Mammary epithelial cell (primary cell): ENCODE results near the gene PRKN.

ENCODE experiments used
- EZH2 ChIP-seq: IDR thresholded peaks from 2 replicates; pipeline ENCODE4 v1.6.1; 2012; ENCODE audit warnings: low read length, inconsistent platforms, borderline replicate concordance
- TF ChIP-seq, protein P1 (sequence below), 2 donors: IDR thresholded peaks in 1 of 2; conservative IDR thresholded peaks in 1 of 2; 2 replicates each; pipeline ENCODE4 v1.5.1; 2011 to 2012; ENCODE audit warnings: inconsistent platforms in 2 of 2, low read length in 2 of 2, mild to moderate bottlenecking in 2 of 2, control low read depth in 1 of 2, low read depth in 1 of 2; ENCODE audit not compliant: insufficient read depth in 1 of 2; ENCODE audit errors: extremely low read depth in 1 of 2

DNA sequence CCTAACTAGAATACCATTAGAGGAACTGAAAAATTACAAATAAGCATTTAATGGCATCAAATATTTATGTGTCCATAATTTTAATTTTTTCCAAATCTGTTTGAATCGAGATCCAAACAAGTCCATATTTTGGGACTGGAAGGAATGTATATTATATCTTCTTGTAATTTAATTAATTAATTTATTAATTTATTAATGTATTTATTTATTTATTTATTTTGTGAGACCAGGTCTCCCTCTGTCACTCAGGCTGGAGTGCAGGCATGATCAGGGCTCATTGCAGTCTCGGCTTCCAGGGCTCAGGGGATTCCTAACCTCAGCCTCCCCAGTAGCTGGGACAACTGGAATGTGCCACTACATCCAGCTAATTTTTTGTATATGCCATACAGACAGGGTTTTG lies 453.6 kb downstream of the PRKN start:
- TF ChIP-seq, protein P1, sequence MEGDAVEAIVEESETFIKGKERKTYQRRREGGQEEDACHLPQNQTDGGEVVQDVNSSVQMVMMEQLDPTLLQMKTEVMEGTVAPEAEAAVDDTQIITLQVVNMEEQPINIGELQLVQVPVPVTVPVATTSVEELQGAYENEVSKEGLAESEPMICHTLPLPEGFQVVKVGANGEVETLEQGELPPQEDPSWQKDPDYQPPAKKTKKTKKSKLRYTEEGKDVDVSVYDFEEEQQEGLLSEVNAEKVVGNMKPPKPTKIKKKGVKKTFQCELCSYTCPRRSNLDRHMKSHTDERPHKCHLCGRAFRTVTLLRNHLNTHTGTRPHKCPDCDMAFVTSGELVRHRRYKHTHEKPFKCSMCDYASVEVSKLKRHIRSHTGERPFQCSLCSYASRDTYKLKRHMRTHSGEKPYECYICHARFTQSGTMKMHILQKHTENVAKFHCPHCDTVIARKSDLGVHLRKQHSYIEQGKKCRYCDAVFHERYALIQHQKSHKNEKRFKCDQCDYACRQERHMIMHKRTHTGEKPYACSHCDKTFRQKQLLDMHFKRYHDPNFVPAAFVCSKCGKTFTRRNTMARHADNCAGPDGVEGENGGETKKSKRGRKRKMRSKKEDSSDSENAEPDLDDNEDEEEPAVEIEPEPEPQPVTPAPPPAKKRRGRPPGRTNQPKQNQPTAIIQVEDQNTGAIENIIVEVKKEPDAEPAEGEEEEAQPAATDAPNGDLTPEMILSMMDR (conservative IDR thresholded peaks at IDR 0.05 in 1 of 2, IDR thresholded peaks at IDR 0.05 in 1 of 2; ENCODE audit: extremely low read depth in 1 of 2, insufficient read depth in 1 of 2, low read depth in 1 of 2, low read length in 2 of 2) = no peak
- TF ChIP-seq EZH2 = no peak
